Subcutaneous abdominal adipose tissue (tissue), 5 donors: ENCODE measurements around the gene ITSN1.

Experiments used
- H3K27ac ChIP-seq: one replicate; pipeline ENCODE4 v1.7.0; 2013; ENCODE audit warnings: low read depth, mild to moderate bottlenecking, inconsistent platforms, low read length, moderate library complexity
- H3K27me3 ChIP-seq, 5 donors: one replicate each; pipeline ENCODE4 v1.7.0; 2013; ENCODE audit warnings: low read length in 5 of 5, inconsistent platforms in 1 of 5; ENCODE audit not compliant: control insufficient read depth in 5 of 5, insufficient read depth in 4 of 5
- H3K36me3 ChIP-seq, 5 donors: one replicate each; pipeline ENCODE4 v1.7.0; 2013; ENCODE audit warnings: low read length in 5 of 5; ENCODE audit not compliant: control insufficient read depth in 5 of 5, insufficient read depth in 5 of 5
- H3K4me1 ChIP-seq, 5 donors: one replicate each; pipeline ENCODE4 v1.7.0; 2013; ENCODE audit warnings: low read length in 5 of 5, mild to moderate bottlenecking in 3 of 5, moderate library complexity in 1 of 5; ENCODE audit not compliant: control insufficient read depth in 5 of 5, insufficient read depth in 5 of 5
- H3K4me3 ChIP-seq, 5 donors: one replicate each; pipeline ENCODE4 v1.7.0; 2013; ENCODE audit warnings: low read length in 5 of 5, low read depth in 1 of 5
- H3K9ac ChIP-seq, 5 donors: one replicate each; pipeline ENCODE4 v1.7.0; 2013; ENCODE audit warnings: low read length in 5 of 5, mild to moderate bottlenecking in 4 of 5, moderate library complexity in 3 of 5
- H3K9me3 ChIP-seq, 5 donors: one replicate each; pipeline ENCODE4 v1.7.0; 2013; ENCODE audit warnings: low read length in 5 of 5; ENCODE audit not compliant: control insufficient read depth in 5 of 5
- donor health status: healthy.
- donor health status: healthy.
- donor health status: healthy.
- donor health status: healthy.
- donor health status: healthy.

Gene ITSN1

GRCh38 chr21:33847588-33848248, 205.4 kb downstream of the ITSN1 start:
- H3K9me3 ChIP-seq = peaks cover 0 to 4% (median 0%) of the 10 kb centered on the region in 5 donors
- no peaks in the 10 kb centered on the region for H3K27me3 ChIP-seq
- H3K36me3 ChIP-seq = no peaks in the 10 kb centered on the region
- H3K9ac ChIP-seq = no peak overlapping the region
- no peak overlapping the region for H3K27ac ChIP-seq
- H3K4me3 ChIP-seq = no peak overlapping the region
- peaks cover 2 to 27% (median 18%) of the 10 kb centered on the region in 5 donors for H3K4me1 ChIP-seq

- peaks cover 2 to 20% (median 11%) of the 10 kb centered on the region in 5 donors for H3K4me1 ChIP-seq
- H3K27ac ChIP-seq = no peak overlapping the region
- H3K9me3 ChIP-seq = peaks cover 0 to 4% (median 0%) of the 10 kb centered on the region in 5 donors
- H3K9ac ChIP-seq = no peak overlapping the region
- no peaks in the 10 kb centered on the region for H3K36me3 ChIP-seq
- H3K27me3 ChIP-seq = no peaks in the 10 kb centered on the region
- no peak overlapping the region for H3K4me3 ChIP-seq
These were observed 206.1 kb downstream of the ITSN1 start for GRCh38 chr21:33848249-33848953.

- Histone ChIP-seq H3K4me1 (peaks cover 2 to 10% (median 4%) of the 10 kb centered on the region in 5 donors), H3K9ac (no peak overlapping the region), H3K36me3 (no peaks in the 10 kb centered on the region), H3K27me3 (no peaks in the 10 kb centered on the region), H3K9me3 (peaks cover 0 to 4% (median 0%) of the 10 kb centered on the region in 5 donors), H3K4me3 (no peak overlapping the region), H3K27ac (no peak overlapping the region)
These were observed 207.5 kb downstream of the ITSN1 start for GRCh38 chr21:33849834-33850233.

- H3K4me3 ChIP-seq = no peak overlapping the region
- H3K4me1 ChIP-seq = peaks cover 2 to 10% (median 8%) of the 10 kb centered on the region in 5 donors
- H3K9me3 ChIP-seq = peaks cover 0 to 4% (median 0%) of the 10 kb centered on the region in 5 donors
- H3K27me3 ChIP-seq = no peaks in the 10 kb centered on the region
- no peak overlapping the region for H3K27ac ChIP-seq
- H3K9ac ChIP-seq = no peak overlapping the region
- H3K36me3 ChIP-seq = no peaks in the 10 kb centered on the region
These were observed 208.1 kb downstream of the ITSN1 start for GRCh38 chr21:33850401-33850800.

GRCh38 chr21:33850985-33851384, 208.7 kb downstream of the ITSN1 start:
- Histone ChIP-seq H3K9ac (no peak overlapping the region), H3K9me3 (peaks cover 0 to 2% (median 0%) of the 10 kb centered on the region in 5 donors), H3K36me3 (no peaks in the 10 kb centered on the region), H3K27ac (no peak overlapping the region), H3K4me1 (peaks cover 2 to 15% (median 12%) of the 10 kb centered on the region in 5 donors), H3K4me3 (no peak overlapping the region), H3K27me3 (no peaks in the 10 kb centered on the region)

- Histone ChIP-seq H3K27ac (no peak overlapping the region), H3K36me3 (no peaks in the 10 kb centered on the region)
These were observed 210.2 kb downstream of the ITSN1 start for GRCh38 chr21:33852485-33852884.

GRCh38 chr21:33854604-33855003, 212.3 kb downstream of the ITSN1 start:
- Histone ChIP-seq H3K9me3 (no peaks in the 10 kb centered on the region), H3K27me3 (no peaks in the 10 kb centered on the region), H3K4me3 (no peak overlapping the region), H3K36me3 (no peaks in the 10 kb centered on the region), H3K27ac (no peak overlapping the region), H3K9ac (no peak overlapping the region), H3K4me1 (peaks cover 3 to 44% (median 30%) of the 10 kb centered on the region in 5 donors)

More at GRCh38 chr21:33852485-33852884, 210.2 kb downstream of the ITSN1 start:
- Histone ChIP-seq H3K9me3 (no peaks in the 10 kb centered on the region), H3K4me3 (no peak overlapping the region), H3K4me1 (peaks cover 2 to 23% (median 12%) of the 10 kb centered on the region in 5 donors), H3K9ac (no peak overlapping the region), H3K27me3 (no peaks in the 10 kb centered on the region)

GRCh38 chr21:33855190-33855589, 212.9 kb downstream of the ITSN1 start:
- no peaks in the 10 kb centered on the region for H3K36me3 ChIP-seq
- H3K9me3 ChIP-seq = no peaks in the 10 kb centered on the region
- no peak overlapping the region for H3K4me3 ChIP-seq
- H3K27ac ChIP-seq = no peak overlapping the region
- no peaks in the 10 kb centered on the region for H3K27me3 ChIP-seq
- no peak overlapping the region for H3K9ac ChIP-seq
- peaks cover 3 to 47% (median 30%) of the 10 kb centered on the region in 5 donors for H3K4me1 ChIP-seq

GRCh38 chr21:33856893-33857527, 214.7 kb downstream of the ITSN1 start:
- Histone ChIP-seq H3K36me3 (no peaks in the 10 kb centered on the region), H3K4me3 (no peak overlapping the region), H3K9ac (no peak overlapping the region), H3K27me3 (no peaks in the 10 kb centered on the region), H3K9me3 (no peaks in the 10 kb centered on the region), H3K27ac (no peak overlapping the region), H3K4me1 (peaks cover 3 to 47% (median 30%) of the 10 kb centered on the region in 5 donors)
